ENCODE data around the gene AS3MT.
A peak's percentile ranks its signal among the peaks of the same experiment; 100 is the strongest.

The AS3MT gene

GRCh38 chr10:102856758-102857424 is 12.4 kb upstream of the AS3MT start:
- Histone ChIP-seq H3K27ac (no peak overlapping the region), H3K4me3 (ENCODE audit: low read depth, low read length) (no peak overlapping the region), H3K36me3 (peaks cover 5% of the 10 kb centered on the region; the same call in 1 of the 2 replicates), H3K9me3 (ENCODE audit: severe bottlenecking) (no peaks in the 10 kb centered on the region), H3K27me3 (ENCODE audit: insufficient read depth, low read depth, severe bottlenecking) (no peaks in the 10 kb centered on the region)
- DNase-seq, result no peak
- TF ChIP-seq, protein P1, sequence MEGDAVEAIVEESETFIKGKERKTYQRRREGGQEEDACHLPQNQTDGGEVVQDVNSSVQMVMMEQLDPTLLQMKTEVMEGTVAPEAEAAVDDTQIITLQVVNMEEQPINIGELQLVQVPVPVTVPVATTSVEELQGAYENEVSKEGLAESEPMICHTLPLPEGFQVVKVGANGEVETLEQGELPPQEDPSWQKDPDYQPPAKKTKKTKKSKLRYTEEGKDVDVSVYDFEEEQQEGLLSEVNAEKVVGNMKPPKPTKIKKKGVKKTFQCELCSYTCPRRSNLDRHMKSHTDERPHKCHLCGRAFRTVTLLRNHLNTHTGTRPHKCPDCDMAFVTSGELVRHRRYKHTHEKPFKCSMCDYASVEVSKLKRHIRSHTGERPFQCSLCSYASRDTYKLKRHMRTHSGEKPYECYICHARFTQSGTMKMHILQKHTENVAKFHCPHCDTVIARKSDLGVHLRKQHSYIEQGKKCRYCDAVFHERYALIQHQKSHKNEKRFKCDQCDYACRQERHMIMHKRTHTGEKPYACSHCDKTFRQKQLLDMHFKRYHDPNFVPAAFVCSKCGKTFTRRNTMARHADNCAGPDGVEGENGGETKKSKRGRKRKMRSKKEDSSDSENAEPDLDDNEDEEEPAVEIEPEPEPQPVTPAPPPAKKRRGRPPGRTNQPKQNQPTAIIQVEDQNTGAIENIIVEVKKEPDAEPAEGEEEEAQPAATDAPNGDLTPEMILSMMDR (IDR thresholded peaks at IDR 0.05; ENCODE audit: low read depth, low read length), result no peak

DNA sequence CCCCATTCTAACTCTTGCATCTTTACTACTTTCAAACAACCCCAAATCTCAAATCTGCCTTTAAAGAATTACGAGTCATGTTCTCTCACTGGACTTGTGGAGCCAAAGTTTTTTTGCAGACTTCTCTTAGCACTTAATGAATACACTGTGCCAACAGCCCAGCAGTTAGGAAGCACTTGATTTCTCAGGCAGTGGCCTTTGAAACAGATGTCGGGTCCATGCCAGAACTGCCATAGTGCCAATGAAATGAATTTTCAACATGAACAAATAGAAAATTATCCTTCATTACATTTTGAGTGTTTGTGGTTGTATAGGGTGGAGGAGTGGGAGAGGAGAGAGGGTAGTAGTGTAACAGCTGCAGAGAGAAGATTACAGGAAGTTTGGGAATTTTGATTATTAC is 9.4 kb upstream of the AS3MT start:
- no peak for DNase-seq
- H3K27ac ChIP-seq, result no peak overlapping the region
- no peaks in the 10 kb centered on the region for H3K27me3 ChIP-seq (ENCODE audit: insufficient read depth, low read depth, severe bottlenecking)
- no peaks in the 10 kb centered on the region for H3K9me3 ChIP-seq (ENCODE audit: severe bottlenecking)
- TF ChIP-seq, protein P1 (IDR thresholded peaks at IDR 0.05; ENCODE audit: low read depth, low read length), result no peak
- peaks cover 5% of the 10 kb centered on the region; the same call in 1 of the 2 replicates for H3K36me3 ChIP-seq
- no peak overlapping the region for H3K4me3 ChIP-seq (ENCODE audit: low read depth, low read length)

DNA sequence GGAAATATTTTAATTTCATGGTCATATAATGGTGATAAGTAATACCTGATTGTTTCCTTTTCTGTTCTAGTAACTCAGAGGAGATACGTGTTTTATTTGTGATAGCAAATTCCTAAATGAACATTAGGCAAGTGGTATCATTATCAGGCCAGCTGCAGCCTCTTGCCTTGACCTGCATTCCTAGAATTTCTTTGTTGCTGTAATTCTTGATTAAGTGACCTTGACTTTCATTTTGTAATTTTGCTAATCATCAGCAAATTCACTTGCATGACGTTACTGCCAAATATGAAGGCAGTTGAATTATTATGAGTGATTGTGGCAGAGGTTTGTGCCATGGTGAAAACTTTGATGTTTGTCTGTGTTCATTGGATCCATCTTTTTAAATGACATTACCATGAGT is 5.6 kb upstream of the AS3MT start:
- no peaks in the 10 kb centered on the region for H3K9me3 ChIP-seq (ENCODE audit: severe bottlenecking)
- H3K4me3 ChIP-seq (ENCODE audit: low read depth, low read length), result no peak overlapping the region
- H3K36me3 ChIP-seq, result peaks cover 5% of the 10 kb centered on the region; the same call in 1 of the 2 replicates
- no peak for DNase-seq
- no peaks in the 10 kb centered on the region for H3K27me3 ChIP-seq (ENCODE audit: insufficient read depth, low read depth, severe bottlenecking)
- H3K27ac ChIP-seq, result no peak overlapping the region
- TF ChIP-seq, protein P1 (IDR thresholded peaks at IDR 0.05; ENCODE audit: low read depth, low read length), result no peak

GRCh38 chr10:102865620-102866019 is 3.6 kb upstream of the AS3MT start:
- Histone ChIP-seq H3K27me3 (ENCODE audit: insufficient read depth, low read depth, severe bottlenecking) (no peaks in the 10 kb centered on the region), H3K4me3 (ENCODE audit: low read depth, low read length) (no peak overlapping the region), H3K9me3 (ENCODE audit: severe bottlenecking) (no peaks in the 10 kb centered on the region), H3K36me3 (peaks cover 5% of the 10 kb centered on the region), H3K27ac (no peak overlapping the region)
- DNase-seq, result no peak
- TF ChIP-seq, protein P1 (IDR thresholded peaks at IDR 0.05; ENCODE audit: low read depth, low read length), result no peak

- no peak for DNase-seq
- Histone ChIP-seq H3K27me3 (ENCODE audit: insufficient read depth, low read depth, severe bottlenecking) (no peaks in the 10 kb centered on the region), H3K27ac (peak overlapping the region; percentile 76), H3K9me3 (ENCODE audit: severe bottlenecking) (no peaks in the 10 kb centered on the region), H3K4me3 (ENCODE audit: low read depth, low read length) (peak overlapping the region; percentile 76), H3K36me3 (peaks cover 6% of the 10 kb centered on the region)
- TF ChIP-seq, protein P1 (IDR thresholded peaks at IDR 0.05; ENCODE audit: low read depth, low read length), result no peak
Measured at GRCh38 chr10:102868911-102869257, 386 bp upstream of the AS3MT start.

- Histone ChIP-seq H3K27ac (no peak overlapping the region; the same call in 1 of the 2 replicates), H3K36me3 (peaks cover 6% of the 10 kb centered on the region), H3K4me3 (ENCODE audit: low read depth, low read length) (peak overlapping the region; percentile 76), H3K9me3 (ENCODE audit: severe bottlenecking) (no peaks in the 10 kb centered on the region), H3K27me3 (ENCODE audit: insufficient read depth, low read depth, severe bottlenecking) (no peaks in the 10 kb centered on the region)
- DNase-seq, result no peak
- TF ChIP-seq, protein P1 (IDR thresholded peaks at IDR 0.05; ENCODE audit: low read depth, low read length), result no peak
Measured at GRCh38 chr10:102870221-102870620, 951 bp downstream of the AS3MT start.
